Measurements from ENCODE around the gene KIAA1958.

The KIAA1958 gene

GRCh38 chr9:112544477-112544876 is 57.9 kb downstream of the KIAA1958 start:
- no peak overlapping the region for H3K4me3 ChIP-seq (ENCODE audit: low read depth, low read length)
- no peak for DNase-seq (ENCODE audit: low read depth)
- no peak for TF ChIP-seq CTCF (IDR thresholded peaks at IDR 0.05; ENCODE audit: insufficient read depth, low read depth, low read length, missing control alignments)

- no peak for TF ChIP-seq CTCF (IDR thresholded peaks at IDR 0.05; ENCODE audit: insufficient read depth, low read depth, low read length, missing control alignments)
- no peak for DNase-seq (ENCODE audit: low read depth)
These were observed 58.6 kb downstream of the KIAA1958 start for GRCh38 chr9:112545237-112545636.

GRCh38 chr9:112546149-112547012 is 59.8 kb downstream of the KIAA1958 start:
- peak; percentile 18 for DNase-seq (ENCODE audit: low read depth)
- no peak for TF ChIP-seq CTCF (IDR thresholded peaks at IDR 0.05; ENCODE audit: insufficient read depth, low read depth, low read length, missing control alignments)
- no peak overlapping the region for H3K4me3 ChIP-seq (ENCODE audit: low read depth, low read length)

More at GRCh38 chr9:112545237-112545636, 58.6 kb downstream of the KIAA1958 start:
- no peak overlapping the region for H3K4me3 ChIP-seq (ENCODE audit: low read depth, low read length)

- no peak for DNase-seq (ENCODE audit: low read depth)
- H3K4me3 ChIP-seq (ENCODE audit: low read depth, low read length): no peak overlapping the region
- TF ChIP-seq CTCF (IDR thresholded peaks at IDR 0.05; ENCODE audit: insufficient read depth, low read depth, low read length, missing control alignments): no peak
These were observed 61.4 kb downstream of the KIAA1958 start for GRCh38 chr9:112548051-112548440.

GRCh38 chr9:112548836-112549595 is 62.4 kb downstream of the KIAA1958 start:
- H3K4me3 ChIP-seq (ENCODE audit: low read depth, low read length): no peak overlapping the region
- no peak for TF ChIP-seq CTCF (IDR thresholded peaks at IDR 0.05; ENCODE audit: insufficient read depth, low read depth, low read length, missing control alignments)

GRCh38 chr9:112550531-112550930 is 63.9 kb downstream of the KIAA1958 start:
- TF ChIP-seq CTCF (IDR thresholded peaks at IDR 0.05; ENCODE audit: insufficient read depth, low read depth, low read length, missing control alignments): no peak
- DNase-seq (ENCODE audit: low read depth): no peak
- no peak overlapping the region for H3K4me3 ChIP-seq (ENCODE audit: low read depth, low read length)

More at GRCh38 chr9:112548836-112549595, 62.4 kb downstream of the KIAA1958 start:
- no peak for DNase-seq (ENCODE audit: low read depth)

Data from GM12865 (cell line).